Stimulated activated CD8-positive, alpha-beta memory T cell treated with anti-CD3 and anti-CD28 coated beads, Interleukin-7, amount 100 ng/mL, for 4 hours (primary cell): ENCODE measurements around the gene STIMATE.

Experiments used
- DNase-seq, 2 donors: peaks; one replicate each; pipeline ENCODE4 v3.0.0-alpha.2; 2020; ENCODE audit warnings: low read depth in 2 of 2

The STIMATE gene

GRCh38 chr3:52791928-52792327 lies 105.4 kb downstream of the STIMATE start:
- no peak for DNase-seq

DNA sequence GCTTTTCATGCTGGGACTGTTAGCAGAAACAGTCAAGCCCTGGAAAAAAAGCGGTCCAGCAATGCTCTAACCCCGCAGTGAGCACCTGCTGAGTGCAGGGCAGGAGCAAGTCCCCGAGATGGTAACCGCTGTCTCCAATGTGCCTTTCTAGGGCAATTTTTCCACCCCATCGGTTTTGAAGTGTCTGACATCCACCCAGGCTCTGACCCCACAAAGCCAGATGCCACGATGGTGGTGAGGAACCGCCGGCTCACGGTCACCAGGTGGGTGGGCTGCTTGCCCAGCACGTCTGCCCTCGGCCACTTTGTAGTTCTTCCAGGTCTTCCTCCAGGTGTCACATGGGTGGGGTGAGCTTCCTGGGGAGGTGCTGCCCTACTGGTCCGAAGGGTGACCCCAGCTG lies 106.0 kb downstream of the STIMATE start:
- DNase-seq, result no peak

GRCh38 chr3:52790741-52791140 lies 106.6 kb downstream of the STIMATE start:
- no peak for DNase-seq

- DNase-seq, result no peak
These were observed 107.0 kb downstream of the STIMATE start for GRCh38 chr3:52790337-52790736.

- no peak for DNase-seq
These were observed 107.7 kb downstream of the STIMATE start for GRCh38 chr3:52789746-52790040.

DNA sequence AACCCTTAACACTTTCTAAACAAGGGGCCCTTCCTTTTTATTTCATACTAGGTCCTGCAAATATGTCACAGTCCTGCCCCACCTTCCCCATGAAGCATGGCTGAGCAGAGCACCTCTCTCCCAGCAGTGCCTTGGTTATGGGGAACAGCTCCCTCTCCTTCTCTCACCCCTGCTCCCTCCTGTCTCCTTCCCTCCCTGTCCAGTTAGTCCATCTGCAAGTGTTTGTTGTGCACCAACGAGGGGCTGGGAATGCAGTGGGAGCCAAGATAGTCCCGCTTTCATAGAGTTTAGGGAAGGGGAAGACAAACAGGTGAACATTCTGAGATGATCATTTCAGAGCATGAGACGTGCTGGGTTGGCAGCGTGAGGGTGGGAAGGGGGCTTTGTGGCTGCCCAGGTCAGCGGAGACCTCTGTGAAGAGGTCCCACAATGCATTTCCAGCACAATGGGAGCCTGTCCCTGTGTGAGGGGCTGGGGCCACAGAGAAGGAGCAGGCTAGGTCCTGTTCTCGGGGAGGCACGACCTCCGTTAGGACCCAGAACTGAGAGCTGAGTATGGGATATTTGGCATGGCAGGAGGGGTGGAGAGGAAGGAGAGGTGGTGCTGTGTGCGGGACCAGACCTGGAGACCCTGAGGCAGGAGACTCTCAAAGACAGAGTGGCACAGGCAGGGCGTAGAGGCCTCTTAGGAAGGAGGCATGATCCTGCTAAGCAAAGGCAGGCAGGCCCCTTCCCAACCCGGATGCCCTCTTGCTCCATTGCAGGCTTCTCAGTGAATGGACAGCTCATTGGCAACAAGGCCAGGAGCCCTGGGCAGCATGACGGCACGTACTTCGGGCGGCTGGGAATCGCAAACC lies 108.2 kb downstream of the STIMATE start:
- DNase-seq, result no peak

DNA sequence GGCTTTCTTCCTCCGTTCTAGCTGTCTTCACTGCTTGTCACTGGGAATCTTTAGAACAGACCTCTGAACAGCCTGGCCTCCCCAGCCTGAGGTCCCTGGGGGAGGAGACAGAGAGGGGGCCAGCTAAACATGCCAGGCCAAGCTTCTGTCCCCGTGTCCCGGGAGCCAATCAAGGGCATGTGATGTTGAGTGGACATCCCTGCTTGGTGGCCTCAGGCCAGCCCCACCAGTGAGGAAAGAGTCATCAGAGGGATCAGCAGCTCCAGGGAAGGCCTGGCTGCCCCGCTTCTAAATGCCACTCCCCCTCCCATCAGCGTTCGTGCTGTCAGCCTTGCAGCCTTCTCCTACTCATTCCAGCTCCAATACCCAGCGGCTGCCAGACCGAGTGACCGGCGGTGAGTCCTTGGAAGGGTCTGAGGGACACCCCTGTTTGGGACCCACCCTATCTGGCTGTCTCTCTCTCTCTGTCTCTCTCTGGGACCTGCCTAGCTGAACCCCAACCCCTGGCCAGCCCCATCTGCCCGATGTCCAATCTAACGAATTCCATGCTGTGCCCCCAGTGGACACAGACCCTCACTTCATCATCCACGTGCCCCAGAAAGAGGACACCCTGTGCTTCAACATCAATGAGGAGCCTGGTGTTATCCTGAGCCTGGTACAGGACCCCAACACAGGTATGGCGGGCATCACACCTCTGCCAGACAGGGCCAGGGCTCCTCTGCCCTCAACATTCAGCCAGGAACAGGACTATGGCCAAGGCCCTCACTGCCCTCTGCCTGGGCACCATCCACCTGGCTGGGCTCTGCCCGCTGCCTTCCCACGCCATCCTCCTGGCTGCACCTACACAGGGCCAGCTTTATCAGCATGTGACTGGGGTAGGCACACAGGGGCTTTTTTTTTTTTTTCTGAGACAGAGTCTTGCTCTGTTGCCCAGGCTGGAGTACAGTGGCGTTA lies 109.4 kb downstream of the STIMATE start:
- no peak for DNase-seq

DNA sequence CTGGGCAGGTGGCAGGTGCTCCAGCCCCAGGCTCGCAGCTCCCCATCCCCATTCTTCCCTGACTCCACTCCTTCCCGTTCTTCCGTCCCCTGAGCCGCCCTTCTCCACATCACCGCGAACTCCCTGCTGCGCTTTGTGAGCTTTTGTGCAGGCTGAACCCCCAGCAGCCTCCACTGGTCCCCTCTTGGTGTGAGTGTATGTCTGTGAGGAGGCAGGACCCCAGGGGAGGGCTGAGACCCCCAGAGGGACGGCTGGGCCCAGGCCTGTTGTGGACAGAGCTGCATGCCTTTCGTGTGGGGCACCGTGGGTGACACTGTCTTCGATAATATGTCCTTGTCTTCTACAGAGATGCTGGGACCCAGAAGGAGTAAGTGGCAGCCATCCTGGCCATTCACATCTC lies 110.1 kb downstream of the STIMATE start:
- DNase-seq, result no peak
